ENCODE measurements around the gene TPRA1.

Gene TPRA1

GRCh38 chr3:127616836-127617605 lies 26.5 kb upstream of the TPRA1 start:
- no peak for DNase-seq (ENCODE audit: low read depth)
- no peak overlapping the region for H3K4me3 ChIP-seq (ENCODE audit: low read length)
- TF ChIP-seq, protein P1, sequence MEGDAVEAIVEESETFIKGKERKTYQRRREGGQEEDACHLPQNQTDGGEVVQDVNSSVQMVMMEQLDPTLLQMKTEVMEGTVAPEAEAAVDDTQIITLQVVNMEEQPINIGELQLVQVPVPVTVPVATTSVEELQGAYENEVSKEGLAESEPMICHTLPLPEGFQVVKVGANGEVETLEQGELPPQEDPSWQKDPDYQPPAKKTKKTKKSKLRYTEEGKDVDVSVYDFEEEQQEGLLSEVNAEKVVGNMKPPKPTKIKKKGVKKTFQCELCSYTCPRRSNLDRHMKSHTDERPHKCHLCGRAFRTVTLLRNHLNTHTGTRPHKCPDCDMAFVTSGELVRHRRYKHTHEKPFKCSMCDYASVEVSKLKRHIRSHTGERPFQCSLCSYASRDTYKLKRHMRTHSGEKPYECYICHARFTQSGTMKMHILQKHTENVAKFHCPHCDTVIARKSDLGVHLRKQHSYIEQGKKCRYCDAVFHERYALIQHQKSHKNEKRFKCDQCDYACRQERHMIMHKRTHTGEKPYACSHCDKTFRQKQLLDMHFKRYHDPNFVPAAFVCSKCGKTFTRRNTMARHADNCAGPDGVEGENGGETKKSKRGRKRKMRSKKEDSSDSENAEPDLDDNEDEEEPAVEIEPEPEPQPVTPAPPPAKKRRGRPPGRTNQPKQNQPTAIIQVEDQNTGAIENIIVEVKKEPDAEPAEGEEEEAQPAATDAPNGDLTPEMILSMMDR (conservative IDR thresholded peaks at IDR 0.05; ENCODE audit: low read length), result no peak

GRCh38 chr3:127615631-127616305 lies 25.2 kb upstream of the TPRA1 start:
- H3K4me3 ChIP-seq (ENCODE audit: low read length), result no peak overlapping the region
- DNase-seq (ENCODE audit: low read depth), result peak; percentile 17
- TF ChIP-seq, protein P1 (conservative IDR thresholded peaks at IDR 0.05; ENCODE audit: low read length), result no peak

DNA sequence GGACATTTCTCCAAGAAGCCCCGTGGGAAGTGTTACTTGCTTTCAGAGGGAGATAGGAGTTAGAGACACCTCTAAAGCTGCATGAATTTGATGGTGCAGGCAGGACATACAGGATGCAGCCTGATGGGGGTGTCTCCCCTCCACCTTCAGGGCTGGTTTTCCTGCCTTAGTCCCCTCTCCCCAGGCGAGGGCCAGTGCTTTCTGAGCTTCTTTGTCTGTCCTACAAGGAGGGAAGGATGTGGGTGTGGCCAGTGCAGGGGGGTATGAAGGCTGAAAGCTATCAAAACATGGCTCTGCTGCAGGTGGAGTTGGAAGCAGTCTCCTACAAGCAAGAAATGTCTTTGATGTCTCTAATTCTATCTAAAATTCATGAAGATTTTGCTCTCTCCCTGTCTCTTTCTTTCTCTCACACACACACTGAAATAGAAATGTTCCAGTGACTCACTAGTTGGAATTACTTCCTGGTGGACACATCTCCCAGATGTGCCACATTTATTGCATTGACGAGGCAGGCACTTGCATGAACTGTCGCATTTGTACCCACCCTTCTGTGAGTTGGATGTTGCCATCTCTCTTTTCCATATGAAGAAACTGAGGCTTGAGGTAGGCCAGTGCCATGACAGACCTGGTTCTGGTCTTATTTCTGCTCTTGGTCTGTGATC lies 24.5 kb upstream of the TPRA1 start:
- DNase-seq (ENCODE audit: low read depth), result peak; percentile 50
- H3K4me3 ChIP-seq (ENCODE audit: low read length), result no peak overlapping the region
- TF ChIP-seq, protein P1 (conservative IDR thresholded peaks at IDR 0.05; ENCODE audit: low read length), result no peak

DNA sequence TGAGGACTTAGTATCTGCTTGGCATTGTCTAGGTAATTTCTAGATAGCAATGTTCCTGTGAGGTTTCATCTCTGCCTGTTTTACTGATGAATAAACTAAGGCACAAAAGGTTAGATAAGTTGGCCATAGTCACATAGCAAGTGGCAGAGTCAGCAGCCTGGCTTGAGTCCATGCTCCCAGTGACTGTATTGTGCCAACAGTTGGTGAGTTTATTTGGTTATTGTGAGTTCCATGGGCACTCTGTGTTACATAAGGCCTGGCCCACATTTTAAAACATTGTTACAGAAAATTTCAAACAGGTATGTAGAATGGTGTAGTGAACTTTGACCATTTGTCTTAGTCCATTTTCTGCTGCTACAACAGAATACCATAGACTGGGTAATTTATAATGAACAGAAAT lies 22.9 kb upstream of the TPRA1 start:
- H3K4me3 ChIP-seq (ENCODE audit: low read length), result no peak overlapping the region
- TF ChIP-seq, protein P1 (conservative IDR thresholded peaks at IDR 0.05; ENCODE audit: low read length), result no peak
- DNase-seq (ENCODE audit: low read depth), result peak; percentile 34

GRCh38 chr3:127612966-127613365 lies 22.4 kb upstream of the TPRA1 start:
- DNase-seq (ENCODE audit: low read depth), result no peak
- TF ChIP-seq, protein P1 (conservative IDR thresholded peaks at IDR 0.05; ENCODE audit: low read length), result no peak
- no peak overlapping the region for H3K4me3 ChIP-seq (ENCODE audit: low read length)

GRCh38 chr3:127611251-127611650 lies 20.7 kb upstream of the TPRA1 start:
- TF ChIP-seq, protein P1 (conservative IDR thresholded peaks at IDR 0.05; ENCODE audit: low read length), result no peak
- no peak for DNase-seq (ENCODE audit: low read depth)
- H3K4me3 ChIP-seq (ENCODE audit: low read length), result no peak overlapping the region
